Measurements from ENCODE around the gene MAZ. TPM values are rescaled to one million over a fixed set of nuclear protein-coding genes. Genes with fewer than 3 reads are reported as not detected.

Gene MAZ
- total RNA-seq, 1 experiment from 2014 or later = 509 TPM

DNA sequence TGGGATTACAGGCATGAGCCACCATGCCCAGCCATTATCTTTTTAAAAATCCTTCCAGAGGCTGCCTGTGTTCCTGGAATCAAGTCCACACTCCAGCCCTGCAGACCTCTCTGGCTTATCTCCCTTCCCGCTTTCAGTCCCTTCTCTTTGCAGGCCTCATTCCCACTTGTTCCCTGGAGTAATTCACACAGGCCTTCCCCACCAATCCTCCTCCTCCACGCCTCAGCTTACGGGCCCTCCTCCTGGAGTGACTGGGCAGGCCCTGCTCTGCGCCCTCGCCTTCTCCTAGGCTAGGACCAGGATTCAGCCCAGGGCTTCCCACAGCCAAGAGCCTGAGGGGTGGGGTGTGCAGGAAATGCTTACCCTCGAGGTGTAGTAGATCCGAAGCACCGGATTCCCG is 53.9 kb downstream of the MAZ start:
- DNase-seq = no peak
- Histone ChIP-seq H3K27me3 (ENCODE audit: control insufficient read depth, insufficient read depth, low read length) (no peaks in the 10 kb centered on the region), H3K36me3 (replicated peaks; ENCODE audit: control insufficient read depth, insufficient read depth, low read length) (peaks cover 6% of the 10 kb centered on the region), H3K4me3 (ENCODE audit: insufficient read depth, low read depth, low read length) (no peak overlapping the region)

Other genes with a start within 250 kb of the MAZ start
- gene SPN, start 143.3 kb upstream of the MAZ start, total RNA-seq (2014; rRNA removed; shearing (Covaris generic)) = 0.48 and 0.59 TPM in 2 replicates
- 165 and 173 TPM in 2 replicates for gene QPRT, start 127.3 kb upstream of the MAZ start, total RNA-seq (2014; rRNA removed; shearing (Covaris generic))
- not detected in 2 replicates for gene C16orf54, start 60.5 kb upstream of the MAZ start, total RNA-seq (2014; rRNA removed; shearing (Covaris generic))
- not detected in 2 replicates for gene ZG16, start 28.3 kb upstream of the MAZ start, total RNA-seq (2014; rRNA removed; shearing (Covaris generic))
- gene KIF22, start 15.8 kb upstream of the MAZ start, total RNA-seq (2014; rRNA removed; shearing (Covaris generic)) = 202 and 205 TPM in 2 replicates
- 1.8 and 5.6 TPM in 2 replicates for gene PRRT2, start 5.7 kb downstream of the MAZ start, total RNA-seq (2014; rRNA removed; shearing (Covaris generic))
- gene PAGR1, start 9.6 kb downstream of the MAZ start, total RNA-seq (2014; rRNA removed; shearing (Covaris generic)) = 62.1 and 67.1 TPM in 2 replicates
- 7.0 and 22.0 TPM in 2 replicates for gene MVP, start 13.9 kb downstream of the MAZ start, total RNA-seq (2014; rRNA removed; shearing (Covaris generic))
- 91.3 and 97.6 TPM in 2 replicates for gene CDIPT, start 56.7 kb downstream of the MAZ start, total RNA-seq (2014; rRNA removed; shearing (Covaris generic))
- gene SEZ6L2, start 93.0 kb downstream of the MAZ start, total RNA-seq (2014; rRNA removed; shearing (Covaris generic)) = 47.3 and 59.0 TPM in 2 replicates
- 24.4 and 24.6 TPM in 2 replicates for gene ASPHD1, start 94.0 kb downstream of the MAZ start, total RNA-seq (2014; rRNA removed; shearing (Covaris generic))
- 8.3 and 9.1 TPM in 2 replicates for gene KCTD13, start 119.7 kb downstream of the MAZ start, total RNA-seq (2014; rRNA removed; shearing (Covaris generic))
- 88.0 and 97.6 TPM in 2 replicates for gene TMEM219, start 155.6 kb downstream of the MAZ start, total RNA-seq (2014; rRNA removed; shearing (Covaris generic))
- gene TAOK2, start 167.3 kb downstream of the MAZ start, total RNA-seq (2014; rRNA removed; shearing (Covaris generic)) = 39.9 and 41.3 TPM in 2 replicates
- gene HIRIP3, start 189.1 kb downstream of the MAZ start, total RNA-seq (2014; rRNA removed; shearing (Covaris generic)) = 19.0 and 20.5 TPM in 2 replicates
- 58.7 and 91.9 TPM in 2 replicates for gene INO80E, start 189.7 kb downstream of the MAZ start, total RNA-seq (2014; rRNA removed; shearing (Covaris generic))
- gene DOC2A, start 204.5 kb downstream of the MAZ start, total RNA-seq (2014; rRNA removed; shearing (Covaris generic)) = 4.1 and 5.3 TPM in 2 replicates
- gene C16orf92, start 216.7 kb downstream of the MAZ start, total RNA-seq (2014; rRNA removed; shearing (Covaris generic)) = not detected in 2 replicates
- gene TLCD3B, start 224.7 kb downstream of the MAZ start, total RNA-seq (2014; rRNA removed; shearing (Covaris generic)) = 3.0 and 5.5 TPM in 2 replicates